Hematopoietic multipotent progenitor cell treated with erythropoietin and hydrocortisone succinate and interleukin-3 and kit ligand, for 15 days (in vitro differentiated cells): ENCODE data around the gene LRRC3B.

Source experiments
- DNase-seq: peaks from one replicate; pipeline ENCODE4 v3.0.0-alpha.2; 2015; ENCODE audit warnings: low spot score

Gene LRRC3B

GRCh38 chr3:26630669-26631389 is 8.3 kb downstream of the LRRC3B start:
- no peak for DNase-seq

GRCh38 chr3:26631390-26631738 is 8.8 kb downstream of the LRRC3B start:
- DNase-seq, result no peak

- no peak for DNase-seq
Measured at GRCh38 chr3:26634601-26635000, 12.0 kb downstream of the LRRC3B start.

GRCh38 chr3:26636096-26636727 is 13.6 kb downstream of the LRRC3B start:
- no peak for DNase-seq

GRCh38 chr3:26637698-26638097 is 15.1 kb downstream of the LRRC3B start:
- no peak for DNase-seq

DNA sequence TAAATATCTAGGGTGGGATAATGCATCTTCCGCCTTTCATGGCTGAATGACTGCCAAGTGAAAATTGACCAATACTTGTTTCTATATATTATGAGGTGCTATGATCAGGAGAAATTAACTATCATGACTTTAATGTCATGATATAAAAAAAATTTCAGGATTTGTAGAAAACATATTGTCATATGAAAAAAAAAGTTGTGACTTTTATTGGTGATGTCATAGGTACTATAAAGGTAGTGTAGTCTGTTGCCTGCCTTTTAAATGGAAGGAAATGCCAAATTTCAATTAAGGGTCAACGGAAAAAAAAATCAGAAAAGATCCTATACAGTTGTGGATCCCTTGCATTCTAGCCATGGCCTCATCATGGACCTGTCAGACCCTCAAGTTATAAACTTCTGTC is 15.5 kb downstream of the LRRC3B start:
- no peak for DNase-seq

- DNase-seq, result no peak
Measured at GRCh38 chr3:26639339-26639738, 16.8 kb downstream of the LRRC3B start.

GRCh38 chr3:26647078-26647477 is 24.5 kb downstream of the LRRC3B start:
- no peak for DNase-seq

- no peak for DNase-seq
Measured at GRCh38 chr3:26648461-26648860, 25.9 kb downstream of the LRRC3B start.

DNA sequence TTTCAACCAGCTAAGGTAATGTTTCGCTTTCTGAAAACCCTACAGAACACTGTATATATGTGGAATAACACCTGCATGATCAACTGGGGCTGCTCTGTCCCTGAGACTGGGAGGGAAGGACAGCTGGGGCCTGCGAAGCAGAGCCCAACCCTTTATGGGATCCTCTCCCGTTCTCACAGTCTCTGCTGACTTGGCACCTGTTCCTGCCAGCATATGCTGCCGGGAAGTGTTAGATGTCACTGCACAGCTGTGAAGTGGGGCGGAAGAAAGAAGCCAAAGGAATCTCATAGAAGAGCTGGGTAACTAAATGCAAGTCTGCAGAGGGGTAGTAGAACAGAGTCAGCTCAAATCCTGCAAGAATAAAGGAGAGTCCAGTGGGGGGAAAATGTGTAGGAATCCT is 29.6 kb downstream of the LRRC3B start:
- DNase-seq, result no peak

DNA sequence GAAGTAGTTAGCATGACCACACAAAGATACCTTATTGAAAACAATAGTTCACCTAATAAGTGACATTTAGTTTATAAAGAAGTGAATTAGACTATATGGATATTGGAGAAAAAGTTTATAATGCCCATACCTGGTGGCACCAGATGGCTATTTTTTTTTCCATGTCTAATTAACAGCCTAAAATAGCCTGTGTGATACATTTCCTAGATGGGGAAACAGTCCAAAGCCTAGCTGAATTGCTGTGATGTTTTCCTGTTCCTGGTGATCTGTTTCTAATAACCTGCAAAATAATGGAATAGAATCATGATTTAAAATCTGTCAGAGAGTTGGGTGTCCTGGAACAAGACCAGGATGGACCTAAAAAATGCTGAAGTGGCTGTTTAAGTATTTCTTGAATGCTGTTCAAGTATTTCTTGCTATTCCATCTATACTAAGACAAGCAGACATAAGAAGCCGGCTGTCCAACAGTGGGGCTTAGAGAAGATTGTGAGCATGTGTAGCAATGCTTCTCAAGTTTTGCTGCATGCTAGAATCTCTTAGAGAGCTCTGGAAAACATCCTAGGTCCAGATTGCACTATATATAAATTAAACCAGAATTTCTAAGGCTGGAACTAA is 31.3 kb downstream of the LRRC3B start:
- no peak for DNase-seq

DNA sequence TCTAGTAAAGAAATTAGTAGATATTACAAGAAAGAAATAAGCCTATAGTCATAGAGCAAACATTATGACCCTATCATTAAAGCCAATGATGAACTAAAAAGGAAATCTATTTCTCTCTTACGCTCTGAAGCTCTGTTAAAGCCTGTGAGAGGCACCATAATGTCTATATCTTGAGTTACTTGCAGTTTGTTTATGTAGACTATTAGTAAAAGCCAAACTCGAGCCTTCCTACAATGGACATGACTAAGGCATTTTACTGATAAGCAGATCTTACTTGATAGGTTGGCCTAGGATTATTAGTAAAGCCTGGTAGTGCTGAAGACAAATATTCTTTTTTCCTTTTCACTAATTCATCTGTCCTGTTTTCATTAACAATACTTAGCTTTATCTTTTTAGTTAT is 32.7 kb downstream of the LRRC3B start:
- DNase-seq, result no peak

GRCh38 chr3:26657348-26657976 is 34.9 kb downstream of the LRRC3B start:
- no peak for DNase-seq

GRCh38 chr3:26668171-26668570 is 45.6 kb downstream of the LRRC3B start:
- no peak for DNase-seq

GRCh38 chr3:26668696-26669095 is 46.1 kb downstream of the LRRC3B start:
- no peak for DNase-seq

GRCh38 chr3:26675336-26675735 is 52.8 kb downstream of the LRRC3B start:
- DNase-seq, result no peak

- no peak for DNase-seq
Measured at GRCh38 chr3:26681632-26682031, 59.1 kb downstream of the LRRC3B start.

- no peak for DNase-seq
Measured at GRCh38 chr3:26682406-26682805, 59.8 kb downstream of the LRRC3B start.

DNA sequence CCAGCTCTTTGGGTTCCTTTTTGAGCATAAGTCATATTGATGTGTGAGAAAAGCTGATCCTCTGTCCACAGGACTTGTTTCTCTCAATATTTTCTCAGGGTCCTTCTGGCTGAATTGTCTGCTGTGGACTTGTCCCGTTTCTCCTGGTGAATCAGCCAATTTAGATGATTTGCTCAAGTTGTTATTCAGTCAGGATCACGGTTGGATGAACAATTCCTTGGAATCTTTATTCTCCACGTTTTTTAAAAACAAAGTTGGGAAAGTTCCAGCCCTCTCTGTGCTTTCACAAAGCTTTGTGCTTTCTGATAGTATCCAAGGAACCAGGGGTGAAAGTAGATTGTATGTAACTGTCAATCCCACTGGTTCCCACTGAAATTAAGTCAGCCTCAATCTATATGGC is 61.3 kb downstream of the LRRC3B start:
- no peak for DNase-seq

GRCh38 chr3:26687466-26687865 is 64.9 kb downstream of the LRRC3B start:
- no peak for DNase-seq

DNA sequence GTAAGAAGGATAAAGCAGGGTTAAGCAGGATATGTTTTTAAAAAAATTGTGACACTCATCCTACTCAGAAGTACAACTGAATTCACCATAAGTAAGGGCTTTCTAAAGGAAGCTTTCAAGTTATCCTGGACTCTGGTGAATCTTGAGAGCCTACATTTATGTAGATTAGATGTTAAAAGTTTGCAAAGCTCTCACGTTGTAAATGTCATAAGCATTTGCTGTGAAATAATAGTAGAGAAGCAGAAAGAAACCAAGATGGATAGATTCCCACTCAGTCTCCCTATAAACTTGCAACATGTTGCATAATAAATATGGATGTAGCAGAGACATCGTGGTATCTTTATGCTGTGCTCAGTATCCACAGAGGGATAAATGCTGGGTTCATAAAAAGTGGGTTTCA is 77.0 kb downstream of the LRRC3B start:
- no peak for DNase-seq

GRCh38 chr3:26703519-26703918 is 80.9 kb downstream of the LRRC3B start:
- no peak for DNase-seq

DNA sequence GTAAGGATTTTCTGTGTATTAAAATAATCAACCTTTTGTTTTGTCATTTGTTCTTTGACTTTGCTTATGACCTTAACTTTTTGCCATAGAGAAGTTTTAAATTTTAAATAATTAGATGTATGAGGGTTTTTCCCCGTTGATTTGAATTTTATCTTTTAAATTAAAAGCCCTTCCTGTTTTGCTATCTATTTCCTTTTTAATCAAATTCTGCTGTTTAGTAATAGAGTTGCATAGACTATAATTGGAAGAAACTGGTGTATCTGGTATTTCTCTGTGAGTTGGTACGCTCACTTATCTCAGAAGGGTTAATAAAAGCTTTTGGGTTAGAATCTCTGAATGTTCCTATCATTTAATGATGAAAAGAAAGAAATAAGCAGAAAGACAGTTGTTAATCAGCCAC is 82.2 kb downstream of the LRRC3B start:
- DNase-seq, result no peak
